Activated T-cell treated with anti-CD3 and anti-CD28 coated beads, Interleukin-2, amount 50 U/mL, for 72 hours (primary cell): ENCODE measurements around the gene CNPY1. TPM values are rescaled to one million over a fixed set of nuclear protein-coding genes. Genes with fewer than 3 reads are reported as not detected.

Experiments
- ATAC-seq, 2 donors: fragments of 150-1000 bp; cut with Tn5 transposase; replicated peaks in 1 of 2; 2 replicates each; pipeline ENCODE4 v1.10.0; 2021; ENCODE audit warnings: moderate library complexity in 2 of 2, mild to moderate bottlenecking in 1 of 2
- DNase-seq, 2 donors: peaks; one replicate each; pipeline ENCODE4 v3.0.0; 2021 to 2022; ENCODE audit warnings: mixed read lengths in 1 of 2
- H3K27ac Mint-ChIP-seq: one replicate; pipeline ENCODE4 v1.8.0; 2022; ENCODE audit warnings: mild to moderate bottlenecking, moderate library complexity, mixed read lengths
- H3K27me3 Mint-ChIP-seq: one replicate; pipeline ENCODE4 v1.8.0; 2022; ENCODE audit warnings: low read depth, mixed read lengths
- H3K36me3 Mint-ChIP-seq, 2 donors: one replicate each; pipeline ENCODE4 v1.8.0; 2022; ENCODE audit warnings: mixed read lengths in 2 of 2, mild to moderate bottlenecking in 1 of 2; ENCODE audit not compliant: insufficient read depth in 2 of 2
- H3K4me1 Mint-ChIP-seq: one replicate; pipeline ENCODE4 v1.8.0; 2022; ENCODE audit warnings: low read depth, mixed read lengths
- H3K4me3 Mint-ChIP-seq, 2 donors: one replicate each; pipeline ENCODE4 v1.8.0; 2022; ENCODE audit warnings: mild to moderate bottlenecking in 2 of 2, mixed read lengths in 2 of 2, moderate library complexity in 2 of 2
- H3K9me3 Mint-ChIP-seq, 2 donors: one replicate each; pipeline ENCODE4 v1.8.0; 2022; ENCODE audit warnings: mixed read lengths in 2 of 2
- total RNA-seq, 2 donors: library from RNA; stranded (reverse); gene quantifications; one replicate each; pipeline ENCODE4 v1.2.3, GENCODE V29; 2022

The CNPY1 gene
- total RNA-seq, 2 donors from 2014 or later, result not detected

DNA sequence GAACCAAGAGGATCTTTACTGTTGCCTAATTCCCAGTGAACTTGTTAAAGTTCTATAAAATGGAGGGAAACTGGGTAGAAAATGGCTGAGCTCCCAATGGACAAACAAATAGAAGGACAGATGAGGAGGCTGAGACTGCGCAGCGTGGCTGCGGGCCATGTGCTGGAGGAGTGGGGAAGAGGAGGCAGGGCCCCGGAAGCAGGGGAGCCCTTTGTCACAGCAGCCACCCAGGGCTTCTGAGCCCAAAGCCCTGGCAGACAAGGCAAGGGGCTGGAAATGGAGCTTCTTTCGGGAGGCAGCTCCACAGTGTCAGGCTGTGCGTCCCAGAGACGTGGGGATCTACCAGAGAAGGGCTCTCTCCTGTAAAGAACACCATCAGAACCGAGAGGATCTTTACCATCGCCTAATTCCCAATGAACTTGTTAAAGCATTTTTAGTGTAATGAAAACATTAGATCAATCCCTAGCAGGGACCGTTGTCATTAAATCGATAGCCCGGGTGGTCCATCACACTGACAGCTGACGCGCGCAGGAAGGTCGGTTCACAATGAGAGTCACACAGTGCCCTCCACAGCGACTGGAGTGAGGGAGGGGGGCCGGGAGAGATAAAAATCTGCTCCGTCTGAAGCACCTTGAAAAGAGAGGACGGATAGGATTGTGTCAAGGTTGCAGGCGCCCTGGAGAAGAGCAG lies 14.0 kb upstream of the CNPY1 start:
- DNase-seq, result no peak
- H3K27me3 Mint-ChIP-seq, result peaks cover 13% of the 10 kb centered on the region
- H3K36me3 Mint-ChIP-seq, result no peaks in the 10 kb centered on the region
- H3K4me3 Mint-ChIP-seq, result no peak overlapping the region
- no peaks in the 10 kb centered on the region for H3K9me3 Mint-ChIP-seq
- H3K4me1 Mint-ChIP-seq, result no peaks in the 10 kb centered on the region
- ATAC-seq, result no peak
- H3K27ac Mint-ChIP-seq, result no peak overlapping the region

DNA sequence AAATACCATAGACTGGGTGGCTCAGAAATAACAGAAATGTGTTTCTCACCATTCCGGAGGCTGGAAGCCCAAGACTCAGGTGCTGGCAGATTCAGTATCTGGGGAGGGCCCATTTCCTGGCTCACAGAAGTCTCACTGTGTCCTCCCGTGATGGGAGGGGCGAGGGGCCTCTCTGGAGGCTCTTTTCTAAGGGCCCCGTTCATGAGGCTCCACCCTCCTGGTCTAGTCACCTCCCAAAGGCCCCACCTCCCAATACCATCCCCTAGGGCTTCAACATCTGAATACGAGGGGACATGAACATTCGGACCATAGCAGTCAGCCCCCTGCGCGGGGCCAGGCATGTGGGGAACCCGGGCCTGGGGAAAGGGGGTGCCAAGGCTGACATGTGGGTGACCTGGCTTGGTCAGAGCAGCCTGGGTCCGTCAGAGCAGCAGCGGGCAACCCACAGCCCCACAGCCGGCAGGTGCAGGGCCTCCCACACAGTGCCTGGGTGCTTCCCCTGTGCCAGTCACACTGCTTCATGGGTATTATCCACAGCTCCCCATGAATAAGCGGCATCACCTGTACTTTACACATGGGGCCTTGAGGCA lies 13.3 kb upstream of the CNPY1 start:
- ATAC-seq, result no peak
- no peak overlapping the region for H3K27ac Mint-ChIP-seq

DNA sequence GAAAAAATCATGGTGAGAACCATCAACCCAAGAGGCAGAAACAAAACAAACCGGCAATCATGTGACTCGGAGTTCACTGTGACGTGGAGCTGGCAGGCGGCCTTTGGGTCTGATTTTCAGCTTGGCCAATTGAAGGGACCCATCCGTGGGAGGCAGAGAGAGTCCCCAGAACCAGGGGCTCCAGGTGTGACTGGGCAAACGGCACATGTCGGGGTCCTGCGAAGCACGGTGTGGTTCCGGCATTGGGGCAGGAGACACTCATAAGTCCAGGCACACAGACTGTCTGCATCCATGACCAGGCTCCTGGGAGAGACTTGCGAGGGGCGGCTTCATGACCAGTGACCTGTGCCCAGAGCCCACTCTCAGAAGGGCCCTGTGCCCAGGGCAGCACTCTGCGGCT lies 12.6 kb upstream of the CNPY1 start:
- ATAC-seq (no peak), DNase-seq (no peak)
- Mint-ChIP-seq H3K9me3 (no peaks in the 10 kb centered on the region), H3K4me3 (no peak overlapping the region), H3K27me3 (peaks cover 13% of the 10 kb centered on the region), H3K4me1 (no peaks in the 10 kb centered on the region), H3K36me3 (no peaks in the 10 kb centered on the region), H3K27ac (no peak overlapping the region)

More for the DNA sequence above, 13.3 kb upstream of the CNPY1 start:
- Mint-ChIP-seq H3K9me3 (no peaks in the 10 kb centered on the region), H3K36me3 (no peaks in the 10 kb centered on the region), H3K27me3 (peaks cover 13% of the 10 kb centered on the region), H3K4me1 (no peaks in the 10 kb centered on the region), H3K4me3 (no peak overlapping the region)
- no peak for DNase-seq

DNA sequence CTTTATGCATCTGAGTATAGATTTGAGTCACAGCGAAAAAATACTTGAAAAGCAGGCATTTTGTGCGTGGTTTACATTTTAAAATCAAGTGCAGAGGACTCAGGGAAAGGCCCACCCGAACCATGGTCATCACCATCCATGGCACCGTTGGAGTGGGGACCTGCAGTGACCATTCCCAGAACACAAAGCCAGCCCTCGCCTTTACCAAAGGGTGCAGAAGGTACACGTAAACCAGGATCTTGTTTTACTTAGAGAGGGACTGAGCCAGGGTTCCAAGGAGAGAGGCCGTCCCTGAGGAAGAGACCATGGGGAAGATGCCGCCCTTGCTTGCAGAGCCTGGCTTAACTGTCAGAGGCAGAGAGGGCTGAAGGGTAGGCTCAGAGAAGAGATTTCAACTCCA lies 12.0 kb upstream of the CNPY1 start:
- H3K9me3 Mint-ChIP-seq, result no peaks in the 10 kb centered on the region
- peaks cover 13% of the 10 kb centered on the region for H3K27me3 Mint-ChIP-seq
- no peak overlapping the region for H3K4me3 Mint-ChIP-seq
- H3K36me3 Mint-ChIP-seq, result no peaks in the 10 kb centered on the region
- DNase-seq (no peak), ATAC-seq (no peak)
- H3K4me1 Mint-ChIP-seq, result no peaks in the 10 kb centered on the region
- H3K27ac Mint-ChIP-seq, result no peak overlapping the region

DNA sequence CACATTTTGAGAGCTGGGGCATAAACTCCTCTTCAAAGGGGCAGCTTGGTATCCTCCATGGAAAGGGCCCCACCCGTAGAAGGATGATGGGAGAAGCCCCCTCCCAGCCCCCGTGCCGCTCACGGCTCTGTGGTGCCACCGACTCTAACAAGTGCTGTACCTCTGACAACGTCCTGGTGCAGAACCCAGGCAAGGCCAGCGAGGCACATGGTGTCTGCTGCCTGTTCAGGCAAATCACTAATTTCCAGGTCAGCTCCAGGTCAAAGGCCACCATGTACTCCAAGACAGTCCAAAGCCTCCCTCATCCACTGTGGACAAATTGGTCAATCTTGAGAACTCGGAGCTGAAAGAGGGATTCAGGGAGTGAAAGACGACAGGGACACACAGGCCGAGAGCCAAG lies 11.4 kb upstream of the CNPY1 start:
- ATAC-seq, result no peak
- no peaks in the 10 kb centered on the region for H3K9me3 Mint-ChIP-seq
- H3K4me3 Mint-ChIP-seq, result no peak overlapping the region
- H3K27me3 Mint-ChIP-seq, result peaks cover 13% of the 10 kb centered on the region
- H3K27ac Mint-ChIP-seq, result no peak overlapping the region
- no peak for DNase-seq
- H3K4me1 Mint-ChIP-seq, result no peaks in the 10 kb centered on the region
- H3K36me3 Mint-ChIP-seq, result no peaks in the 10 kb centered on the region

DNA sequence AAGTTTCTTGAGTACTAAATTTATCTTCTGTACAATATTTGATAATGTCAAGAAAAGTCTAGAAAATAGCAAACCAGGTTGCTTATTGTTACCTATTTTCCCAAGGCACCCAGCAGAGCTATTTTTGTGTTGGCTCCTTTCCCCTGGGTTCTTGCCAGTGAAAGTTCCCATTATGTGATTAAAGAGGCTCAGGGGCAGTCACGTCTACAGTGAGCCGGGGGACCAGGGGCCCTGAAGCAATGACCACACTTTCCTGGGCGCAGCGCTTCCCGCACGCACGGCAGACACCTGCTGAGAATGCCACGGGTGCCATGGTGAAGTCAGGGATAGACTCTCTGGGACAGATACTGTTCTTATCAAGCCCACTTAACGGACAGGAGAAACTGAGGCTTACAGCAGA lies 10.4 kb upstream of the CNPY1 start:
- ATAC-seq, result no peak
- Mint-ChIP-seq H3K4me3 (no peak overlapping the region), H3K9me3 (no peaks in the 10 kb centered on the region)

DNA sequence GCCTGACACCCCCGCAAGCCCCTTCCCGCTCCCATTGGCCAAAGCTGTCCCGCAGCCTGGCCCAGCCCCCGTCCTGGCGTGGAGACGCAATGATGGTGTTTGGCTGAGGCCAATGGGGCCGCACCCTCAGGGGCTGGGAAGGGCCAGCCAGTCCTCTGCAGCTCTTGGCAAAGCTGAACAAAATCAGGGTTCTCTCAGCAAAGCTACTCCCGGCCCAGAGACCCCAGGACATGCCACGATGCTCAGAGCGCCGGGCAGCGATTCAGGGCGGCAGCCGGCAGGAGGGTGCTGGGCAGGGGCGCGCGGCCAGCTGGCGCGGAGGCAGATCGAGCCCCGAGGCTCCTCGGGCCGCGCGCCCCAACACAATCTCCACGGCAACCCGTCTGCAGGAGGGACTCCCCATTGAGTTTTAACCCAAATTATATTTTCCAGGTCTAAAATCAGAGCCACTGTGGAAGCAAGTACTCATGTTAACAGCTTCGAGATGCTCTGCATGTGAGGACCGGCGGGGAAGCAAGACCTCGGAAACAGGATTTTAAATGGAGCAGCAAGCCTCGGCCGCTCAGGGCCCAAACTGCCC lies 8.8 kb upstream of the CNPY1 start:
- H3K9me3 Mint-ChIP-seq, result no peaks in the 10 kb centered on the region
- peaks cover 4% of the 10 kb centered on the region for H3K27me3 Mint-ChIP-seq
- ATAC-seq (no peak), DNase-seq (no peak)
- H3K36me3 Mint-ChIP-seq, result no peaks in the 10 kb centered on the region
- H3K4me1 Mint-ChIP-seq, result no peaks in the 10 kb centered on the region
- no peak overlapping the region for H3K27ac Mint-ChIP-seq
- H3K4me3 Mint-ChIP-seq, result no peak overlapping the region

More for the DNA sequence above, 10.4 kb upstream of the CNPY1 start:
- DNase-seq, result no peak
- Mint-ChIP-seq H3K36me3 (no peaks in the 10 kb centered on the region), H3K27ac (no peak overlapping the region), H3K4me1 (no peaks in the 10 kb centered on the region), H3K27me3 (peaks cover 13% of the 10 kb centered on the region)

DNA sequence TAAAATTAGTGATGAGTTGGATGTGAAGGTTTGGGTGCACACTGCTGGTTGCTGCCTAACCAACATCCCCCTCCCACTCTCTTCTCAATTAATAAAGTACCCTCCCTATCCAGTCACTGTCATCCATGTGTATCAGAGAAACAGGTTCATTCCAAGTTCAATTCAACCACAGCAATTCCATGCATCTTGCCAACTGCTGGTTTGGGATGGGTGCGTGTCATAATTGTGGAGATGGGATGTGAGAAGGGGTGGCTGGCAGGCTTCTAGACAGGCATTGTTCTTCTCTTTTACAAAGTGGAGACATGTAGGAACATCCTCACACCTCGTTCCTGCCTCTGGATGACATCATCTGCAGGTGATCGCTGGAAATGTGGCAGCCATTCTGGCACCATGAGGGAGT lies 7.5 kb upstream of the CNPY1 start:
- H3K9me3 Mint-ChIP-seq, result no peaks in the 10 kb centered on the region
- no peak overlapping the region for H3K27ac Mint-ChIP-seq
- DNase-seq (no peak), ATAC-seq (no peak)
- no peaks in the 10 kb centered on the region for H3K36me3 Mint-ChIP-seq
- no peak overlapping the region for H3K4me3 Mint-ChIP-seq
- no peaks in the 10 kb centered on the region for H3K27me3 Mint-ChIP-seq
- no peaks in the 10 kb centered on the region for H3K4me1 Mint-ChIP-seq

DNA sequence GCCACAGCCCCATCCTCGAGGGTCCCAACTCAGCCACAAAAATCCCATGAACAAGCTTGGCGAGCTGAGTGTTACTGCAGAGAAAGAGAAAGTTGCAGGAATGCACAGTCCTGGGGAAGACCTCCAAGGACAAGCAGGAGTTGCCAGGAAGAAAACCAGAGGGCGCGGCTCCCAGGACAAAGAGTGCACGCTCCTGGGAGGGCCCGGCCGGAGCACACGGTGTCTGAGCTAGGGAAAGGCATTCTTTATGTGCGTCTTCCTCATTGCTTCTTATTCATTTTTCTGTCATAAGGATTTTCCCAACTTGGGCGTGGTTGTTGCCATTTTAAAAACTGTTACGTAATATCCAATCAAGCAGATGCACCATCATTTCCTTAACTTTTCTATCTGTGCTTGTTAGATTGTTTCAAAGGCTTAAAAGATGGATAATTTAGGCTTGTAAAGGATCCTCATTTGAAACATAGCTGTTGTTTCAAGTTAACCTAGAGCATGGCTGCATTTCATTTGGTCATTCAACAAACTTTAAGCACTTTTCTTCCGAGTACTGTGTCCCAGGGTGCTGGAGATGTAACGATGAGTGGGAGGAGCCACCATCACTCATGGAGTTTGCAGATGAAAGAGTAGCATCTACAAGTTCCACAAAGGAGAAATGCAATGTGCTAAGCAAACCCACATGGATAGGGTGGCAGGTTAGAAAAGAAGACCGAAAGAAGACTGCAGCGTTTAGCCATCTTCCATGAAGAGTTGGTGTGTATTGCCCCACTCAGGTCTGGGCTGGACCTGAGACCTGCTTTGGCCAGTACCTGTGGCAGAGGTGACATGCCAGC lies 5.6 kb upstream of the CNPY1 start:
- DNase-seq (no peak), ATAC-seq (no peak)
- H3K36me3 Mint-ChIP-seq, result no peaks in the 10 kb centered on the region
- no peak overlapping the region for H3K27ac Mint-ChIP-seq
- no peaks in the 10 kb centered on the region for H3K4me1 Mint-ChIP-seq
- H3K27me3 Mint-ChIP-seq, result no peaks in the 10 kb centered on the region
- H3K4me3 Mint-ChIP-seq, result no peak overlapping the region
- H3K9me3 Mint-ChIP-seq, result no peaks in the 10 kb centered on the region

DNA sequence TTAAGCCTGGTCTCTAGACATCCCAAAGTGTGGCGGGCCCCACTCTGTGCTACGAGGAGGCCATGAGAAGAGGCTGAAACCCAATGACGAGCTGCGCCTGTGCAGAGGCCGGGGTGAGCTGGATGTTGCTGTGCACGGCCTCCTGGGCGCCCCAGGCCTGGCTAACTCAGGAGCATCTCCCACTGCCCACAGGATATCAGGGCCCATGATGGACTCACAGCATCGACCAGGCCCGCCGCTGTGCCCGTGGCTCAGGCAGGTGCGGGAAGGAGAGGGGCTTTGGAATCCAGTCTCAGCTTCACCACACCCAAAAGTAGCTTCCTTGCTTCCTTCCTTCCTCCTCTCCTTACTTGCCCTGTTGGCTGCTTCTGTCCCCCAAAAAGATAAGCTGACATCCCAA lies 4.6 kb upstream of the CNPY1 start:
- Mint-ChIP-seq H3K4me1 (no peaks in the 10 kb centered on the region), H3K36me3 (no peaks in the 10 kb centered on the region), H3K27me3 (no peaks in the 10 kb centered on the region), H3K4me3 (no peak overlapping the region), H3K9me3 (no peaks in the 10 kb centered on the region), H3K27ac (no peak overlapping the region)
- ATAC-seq (no peak), DNase-seq (no peak)

DNA sequence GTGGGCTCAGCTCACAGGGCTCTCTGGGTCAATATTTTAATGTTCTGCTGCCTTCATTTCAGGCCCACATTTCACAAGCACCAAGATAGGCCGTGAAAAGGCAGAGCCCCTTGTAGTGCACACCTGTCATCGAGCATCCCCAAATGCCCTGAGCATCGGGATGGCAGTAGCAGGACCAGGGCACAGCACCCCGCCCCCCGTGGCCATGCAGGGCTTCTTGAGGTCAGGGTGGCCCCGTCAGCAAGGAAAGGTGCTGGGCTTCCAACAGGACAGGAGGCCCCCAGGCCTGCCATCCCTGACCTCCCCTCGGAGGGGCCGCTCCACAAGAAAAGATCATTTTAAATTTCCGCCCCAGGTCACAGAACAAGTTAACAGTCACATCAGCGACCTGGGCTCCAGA lies 2.9 kb upstream of the CNPY1 start:
- H3K4me1 Mint-ChIP-seq, result no peaks in the 10 kb centered on the region
- H3K27me3 Mint-ChIP-seq, result no peaks in the 10 kb centered on the region
- H3K27ac Mint-ChIP-seq, result no peak overlapping the region
- H3K36me3 Mint-ChIP-seq, result no peaks in the 10 kb centered on the region
- no peak overlapping the region for H3K4me3 Mint-ChIP-seq
- DNase-seq (no peak), ATAC-seq (no peak)
- no peaks in the 10 kb centered on the region for H3K9me3 Mint-ChIP-seq

DNA sequence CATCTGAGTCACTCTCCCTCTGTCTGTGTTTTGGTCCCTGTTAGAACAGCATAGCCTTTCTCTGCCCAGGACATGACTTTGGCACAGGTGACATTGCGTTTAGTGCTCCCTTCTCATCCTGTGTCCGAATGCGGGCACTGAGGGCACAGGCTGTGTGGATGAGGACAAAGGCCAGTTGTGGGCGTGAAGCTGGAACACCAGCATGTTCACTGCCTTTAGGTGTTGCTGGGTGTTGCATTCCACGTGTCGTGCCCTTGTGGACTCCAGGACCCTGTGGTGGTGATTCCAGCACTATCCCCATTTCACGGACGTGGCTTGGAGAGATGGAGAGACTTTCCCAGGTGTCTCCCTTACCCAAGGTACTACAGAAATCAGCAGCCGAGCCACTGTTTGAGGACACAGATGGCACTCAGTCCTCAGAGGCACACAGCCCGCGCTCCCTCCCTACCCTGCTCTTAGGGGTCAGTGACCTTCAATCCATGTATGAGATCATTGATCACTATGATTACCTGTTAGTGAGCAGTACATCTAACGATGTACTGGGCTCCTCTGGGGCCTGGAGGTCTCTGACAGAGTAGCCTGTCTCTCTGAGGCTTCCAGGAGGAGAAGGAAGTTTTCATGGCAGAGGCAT lies 917 bp upstream of the CNPY1 start:
- ATAC-seq (no peak), DNase-seq (no peak)
- no peaks in the 10 kb centered on the region for H3K4me1 Mint-ChIP-seq
- no peak overlapping the region for H3K27ac Mint-ChIP-seq
- H3K4me3 Mint-ChIP-seq, result no peak overlapping the region
- H3K36me3 Mint-ChIP-seq, result no peaks in the 10 kb centered on the region
- H3K27me3 Mint-ChIP-seq, result peaks cover 9% of the 10 kb centered on the region
- no peaks in the 10 kb centered on the region for H3K9me3 Mint-ChIP-seq

DNA sequence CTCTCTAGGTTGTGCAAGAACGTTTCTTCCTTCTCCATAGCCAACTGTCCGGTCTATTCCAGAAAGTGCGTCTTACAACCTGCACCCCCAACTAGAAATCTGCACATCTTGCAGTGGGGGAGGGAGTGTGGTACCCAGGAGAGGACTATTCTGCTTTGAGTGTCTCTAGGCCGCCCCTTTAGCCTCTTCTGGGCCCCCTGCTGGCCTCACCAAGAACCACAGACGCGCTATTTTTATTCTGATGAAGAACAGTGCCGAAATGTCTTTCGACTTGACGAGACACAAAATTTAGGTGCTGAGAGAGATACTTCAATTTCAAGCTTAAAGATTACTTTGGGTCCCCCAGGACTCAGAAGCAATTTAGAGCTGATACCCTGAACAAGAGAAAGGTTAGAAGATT lies 1.0 kb downstream of the CNPY1 start:
- no peaks in the 10 kb centered on the region for H3K9me3 Mint-ChIP-seq
- no peaks in the 10 kb centered on the region for H3K36me3 Mint-ChIP-seq
- H3K27ac Mint-ChIP-seq, result no peak overlapping the region
- DNase-seq (no peak), ATAC-seq (no peak)
- no peaks in the 10 kb centered on the region for H3K4me1 Mint-ChIP-seq
- no peak overlapping the region for H3K4me3 Mint-ChIP-seq
- H3K27me3 Mint-ChIP-seq, result peaks cover 9% of the 10 kb centered on the region
